Esophagus muscularis mucosa (tissue), 4 donors: Measurements from ENCODE around the gene CHN1.

Experiments used
- EP300 ChIP-seq: sonication (generic); formaldehyde crosslinking; IDR thresholded peaks from one replicate; pipeline ENCODE4 v1.6.1; 2017; ENCODE audit warnings: antibody characterized with exemption
- POLR2A ChIP-seq: fragments of 450-650 bp; IDR thresholded peaks from one replicate; pipeline ENCODE4 v1.6.1; 2017; ENCODE audit warnings: antibody characterized with exemption, moderate library complexity, mild to moderate bottlenecking, low read depth
- POLR2AphosphoS5 ChIP-seq, 2 donors: sonication (generic); formaldehyde crosslinking; IDR thresholded peaks; one replicate each; pipeline ENCODE4 v1.6.1; 2017; ENCODE audit warnings: antibody characterized with exemption in 2 of 2
- TF ChIP-seq, protein P1 (sequence below), 3 experiments: fragments of 200-600 bp in 2 of 3; fragments of 450-650 bp in 1 of 3; sonication (generic) in 2 of 3; IDR thresholded peaks; one replicate each; pipeline ENCODE4 v1.5.1; 2017 to 2019; ENCODE audit warnings: antibody characterized with exemption in 3 of 3, mild to moderate bottlenecking in 2 of 3, moderate library complexity in 1 of 3

DNA sequence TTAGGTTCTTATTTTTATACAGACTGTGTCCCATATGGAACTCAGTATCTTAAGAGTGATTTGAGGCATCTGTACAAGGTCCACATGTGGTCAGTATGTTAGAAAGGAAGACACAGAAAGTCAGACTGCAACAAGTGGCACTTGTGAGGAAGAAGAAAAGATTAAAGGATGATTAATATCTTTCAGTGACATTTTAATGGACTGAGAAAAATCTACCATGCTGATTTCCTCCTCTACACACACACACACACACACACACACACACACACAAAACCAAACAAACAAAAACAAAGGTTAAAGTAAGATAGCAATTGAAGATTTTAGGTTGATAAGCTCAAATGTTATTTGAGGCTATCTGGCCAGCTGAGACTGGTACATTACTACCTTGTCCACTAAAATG is 146.4 kb downstream of the CHN1 start:
- TF ChIP-seq POLR2A: no peak
- TF ChIP-seq, protein P1, sequence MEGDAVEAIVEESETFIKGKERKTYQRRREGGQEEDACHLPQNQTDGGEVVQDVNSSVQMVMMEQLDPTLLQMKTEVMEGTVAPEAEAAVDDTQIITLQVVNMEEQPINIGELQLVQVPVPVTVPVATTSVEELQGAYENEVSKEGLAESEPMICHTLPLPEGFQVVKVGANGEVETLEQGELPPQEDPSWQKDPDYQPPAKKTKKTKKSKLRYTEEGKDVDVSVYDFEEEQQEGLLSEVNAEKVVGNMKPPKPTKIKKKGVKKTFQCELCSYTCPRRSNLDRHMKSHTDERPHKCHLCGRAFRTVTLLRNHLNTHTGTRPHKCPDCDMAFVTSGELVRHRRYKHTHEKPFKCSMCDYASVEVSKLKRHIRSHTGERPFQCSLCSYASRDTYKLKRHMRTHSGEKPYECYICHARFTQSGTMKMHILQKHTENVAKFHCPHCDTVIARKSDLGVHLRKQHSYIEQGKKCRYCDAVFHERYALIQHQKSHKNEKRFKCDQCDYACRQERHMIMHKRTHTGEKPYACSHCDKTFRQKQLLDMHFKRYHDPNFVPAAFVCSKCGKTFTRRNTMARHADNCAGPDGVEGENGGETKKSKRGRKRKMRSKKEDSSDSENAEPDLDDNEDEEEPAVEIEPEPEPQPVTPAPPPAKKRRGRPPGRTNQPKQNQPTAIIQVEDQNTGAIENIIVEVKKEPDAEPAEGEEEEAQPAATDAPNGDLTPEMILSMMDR (IDR thresholded peaks at IDR 0.05): no peak
- TF ChIP-seq EP300: no peak
- TF ChIP-seq POLR2AphosphoS5 (IDR thresholded peaks at IDR 0.05): no peak
